Iris pigment epithelial cell (primary cell): ENCODE data around the gene NUBP2.
A peak's percentile ranks its signal among the peaks of the same experiment; 100 is the strongest.

Source experiments
- DNase-seq: peaks from one replicate; pipeline ENCODE4 v3.0.0-alpha.2; 2011; ENCODE audit warnings: low read depth

The NUBP2 gene

GRCh38 chr16:1810106-1810505 is 27.3 kb downstream of the NUBP2 start:
- no peak for DNase-seq

- no peak for DNase-seq
Measured at GRCh38 chr16:1810536-1810935, 27.8 kb downstream of the NUBP2 start.

- peak; percentile 63 for DNase-seq
Measured at GRCh38 chr16:1812732-1813163, 30.0 kb downstream of the NUBP2 start.

- no peak for DNase-seq
Measured at GRCh38 chr16:1815461-1815860, 32.7 kb downstream of the NUBP2 start.

- no peak for DNase-seq
Measured at GRCh38 chr16:1816396-1817275, 33.9 kb downstream of the NUBP2 start.

- no peak for DNase-seq
Measured at GRCh38 chr16:1817276-1817589, 34.5 kb downstream of the NUBP2 start.

GRCh38 chr16:1817716-1818115 is 35.0 kb downstream of the NUBP2 start:
- no peak for DNase-seq

DNA sequence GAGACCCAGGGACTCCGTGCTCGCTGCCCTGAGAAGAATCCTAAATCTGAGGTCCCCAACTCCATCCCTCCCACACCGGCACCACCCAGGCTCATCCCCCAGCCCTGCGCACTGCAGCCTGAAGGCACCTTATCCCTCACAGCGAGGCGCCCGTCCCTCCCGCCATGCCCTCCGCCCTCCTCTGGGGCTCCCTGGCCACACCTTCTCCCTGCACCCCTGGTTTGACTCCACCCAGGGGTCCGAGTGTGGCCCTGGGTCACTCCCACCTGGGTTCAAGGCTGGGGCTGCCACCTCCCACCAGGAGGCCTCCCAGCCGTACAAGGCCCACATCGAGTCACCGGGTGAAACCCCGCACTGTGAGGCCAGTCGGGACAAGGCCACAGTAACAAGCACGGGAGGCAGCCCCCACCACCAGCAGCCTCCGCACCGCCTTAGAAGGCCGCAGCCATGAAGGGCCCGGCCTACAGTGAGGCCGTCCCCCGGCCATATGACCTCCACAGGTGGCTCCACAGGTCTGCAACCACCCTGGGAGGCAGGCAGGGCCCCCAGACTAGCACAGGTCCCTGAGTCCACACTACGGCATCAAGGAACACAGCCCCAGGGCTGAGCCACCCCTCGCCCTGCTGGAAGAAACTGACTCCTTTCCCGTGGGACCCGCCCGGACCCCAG is 35.6 kb downstream of the NUBP2 start:
- no peak for DNase-seq

- no peak for DNase-seq
Measured at GRCh38 chr16:1818873-1819525, 36.2 kb downstream of the NUBP2 start.

GRCh38 chr16:1819611-1820010 is 36.9 kb downstream of the NUBP2 start:
- DNase-seq: no peak

DNA sequence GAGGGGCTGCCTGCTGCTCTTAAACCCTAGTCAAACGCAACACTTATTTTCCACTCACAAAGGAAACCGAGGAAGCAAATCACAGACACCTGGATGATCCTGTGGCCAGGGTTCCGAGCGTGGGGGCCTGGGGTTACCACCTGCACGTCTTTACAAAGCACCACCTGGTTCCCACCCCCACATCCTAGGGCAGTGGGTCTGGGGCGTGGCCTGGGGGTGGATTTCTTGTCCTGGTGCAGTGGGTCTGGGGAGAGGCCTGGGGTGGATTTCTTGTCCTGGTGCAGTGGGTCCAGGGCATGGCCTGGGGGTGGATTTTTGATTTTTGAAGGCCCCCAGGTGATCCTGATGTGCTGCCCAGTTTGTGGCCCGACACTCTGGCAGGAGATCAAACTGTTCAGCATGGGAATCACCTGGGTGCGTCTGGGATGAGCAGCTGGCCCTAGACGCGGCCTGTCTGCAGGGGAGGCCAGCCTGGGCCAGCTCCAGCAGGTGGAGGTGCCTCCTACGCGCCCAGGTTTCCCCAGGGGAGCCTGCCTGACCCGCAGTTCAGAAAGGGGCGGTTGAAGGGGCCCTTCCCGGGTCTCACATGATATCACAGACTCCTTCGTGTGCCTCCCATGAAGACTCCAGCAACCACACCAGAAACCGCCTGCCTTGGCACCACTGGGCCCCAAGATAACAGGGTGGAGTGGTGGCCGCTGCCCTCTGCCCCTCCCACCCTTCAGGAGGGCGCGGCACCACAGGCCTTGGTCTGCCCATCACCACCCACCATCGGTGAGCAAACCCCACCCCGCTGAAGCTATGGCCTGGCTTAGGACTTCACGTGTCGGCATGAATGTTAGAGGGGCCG is 37.6 kb downstream of the NUBP2 start:
- no peak for DNase-seq

DNA sequence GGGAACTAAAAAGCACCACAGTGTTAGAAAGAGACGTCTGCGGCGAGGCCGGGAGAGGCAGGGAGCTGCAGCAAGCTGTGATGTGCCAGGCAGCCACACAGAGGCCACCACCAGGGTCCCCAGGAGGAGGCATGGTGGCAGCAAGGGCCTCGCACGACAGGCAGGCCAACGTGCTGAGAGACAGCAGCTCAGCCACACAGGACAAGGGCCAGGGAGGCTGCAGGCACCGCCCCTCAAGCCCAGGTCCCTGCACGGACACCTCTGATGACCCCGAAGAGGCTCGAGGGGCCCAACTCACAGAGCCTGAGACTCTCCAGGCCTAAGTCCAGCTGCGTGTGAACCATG is 38.2 kb downstream of the NUBP2 start:
- DNase-seq: no peak

GRCh38 chr16:1821861-1822611 is 39.3 kb downstream of the NUBP2 start:
- DNase-seq: no peak

DNA sequence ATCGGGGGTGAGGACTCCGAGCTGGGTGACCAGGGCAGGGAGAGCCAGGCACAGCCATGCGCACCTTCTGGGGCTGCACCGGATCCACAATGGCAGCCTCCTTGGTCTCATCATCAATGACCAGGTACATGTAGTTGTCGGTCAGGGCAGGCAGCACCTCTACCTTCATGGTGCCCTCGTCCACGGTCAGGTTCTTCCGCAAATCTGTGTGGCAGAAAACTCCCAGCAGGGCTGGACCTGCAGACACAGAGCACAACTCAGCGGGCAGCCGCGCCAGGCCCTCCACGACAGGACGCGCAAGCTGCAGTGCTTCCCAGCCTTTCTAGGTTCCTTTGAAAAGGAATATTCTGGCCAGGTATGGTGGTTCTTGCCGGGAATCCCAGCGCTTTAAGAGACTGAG is 40.0 kb downstream of the NUBP2 start:
- no peak for DNase-seq

DNA sequence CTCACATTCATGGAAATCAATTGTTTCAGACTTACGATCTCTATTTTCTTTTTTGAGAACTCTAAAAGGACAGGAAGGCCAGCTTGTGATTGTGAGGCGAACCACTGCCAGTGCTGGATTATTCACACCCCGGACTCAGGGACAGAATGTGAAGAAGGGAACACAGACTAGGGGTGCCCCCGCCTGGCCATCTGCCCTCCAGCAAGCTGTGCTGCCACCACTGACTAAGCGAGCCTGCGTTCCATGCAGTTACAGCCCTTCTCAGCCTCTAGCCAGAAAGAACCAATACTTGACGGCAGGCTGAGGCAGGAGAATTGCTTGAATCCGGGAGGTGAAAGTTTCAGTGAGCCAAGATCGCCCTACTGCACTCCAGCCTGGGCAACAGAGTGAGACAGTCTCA is 41.1 kb downstream of the NUBP2 start:
- peak; percentile 56 for DNase-seq

- DNase-seq: no peak
Measured at GRCh38 chr16:1825381-1825863, 42.7 kb downstream of the NUBP2 start.

- DNase-seq: peak; percentile 24
Measured at GRCh38 chr16:1825864-1826690, 43.3 kb downstream of the NUBP2 start.

GRCh38 chr16:1826691-1827573 is 44.2 kb downstream of the NUBP2 start, which contains the start of the genes FAHD1 and HAGH:
TSS of gene FAHD1 (plus strand) at chr16:1827206. CDS start at chr16:1827239, 33 bp downstream.
TSS of gene HAGH (minus strand) at chr16:1826825. CDS start at chr16:1826787, 38 bp downstream.
- DNase-seq: peak; percentile 97
